ENCODE measurements around the gene SIRT3.

DNA sequence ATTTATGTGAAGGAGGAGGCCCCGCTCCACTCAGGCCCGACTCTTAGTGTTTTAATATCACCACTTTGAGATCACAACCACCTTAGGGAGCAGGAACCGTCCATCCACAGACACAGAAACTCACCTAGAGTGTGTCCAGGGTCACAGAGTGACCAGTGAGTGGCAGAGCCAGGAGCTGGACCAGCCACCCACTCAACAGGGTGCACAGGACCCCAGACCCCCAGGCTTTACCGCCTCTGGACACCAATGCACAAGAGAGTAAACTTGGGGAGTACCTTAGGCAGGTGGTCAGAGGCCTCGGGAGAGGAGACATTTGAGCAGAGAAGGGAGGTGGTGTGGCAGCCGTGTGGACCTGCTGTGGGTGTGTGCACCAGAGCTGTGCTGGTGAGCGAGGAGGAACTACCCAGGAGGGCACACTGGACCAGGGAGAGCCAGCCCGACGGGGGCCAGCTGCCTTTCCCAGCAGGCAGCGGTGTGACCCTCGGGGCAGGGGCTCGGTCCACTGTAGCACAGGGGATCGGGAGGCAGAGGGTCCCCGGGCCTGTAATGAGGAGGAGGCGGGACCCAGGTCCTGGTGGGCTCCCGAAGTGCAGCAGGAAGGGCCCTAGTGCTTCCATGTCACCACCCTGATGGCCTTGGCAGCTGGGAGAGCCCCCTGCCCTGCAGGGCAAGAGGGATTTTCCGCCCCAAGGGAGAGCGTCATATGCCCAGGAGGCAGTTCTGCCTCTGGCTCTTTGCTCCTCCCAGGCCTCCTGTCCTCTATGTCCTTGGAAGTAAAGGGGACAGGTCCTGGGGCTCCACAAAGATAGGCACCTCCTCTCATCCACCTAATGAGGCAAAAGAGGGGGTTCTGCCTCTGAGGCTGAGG, 34.5 kb upstream of the SIRT3 start:
- TF ChIP-seq CTCF (IDR thresholded peaks at IDR 0.05; ENCODE audit: low read depth, low read length) (no peak), POLR2A (IDR thresholded peaks at IDR 0.05; ENCODE audit: extremely low read depth, insufficient read length) (no peak), MAX (IDR thresholded peaks at IDR 0.05; ENCODE audit: low read depth, low read length) (no peak)

Data from NB4 (cell line).